Activated B cell treated with CpG ODN at 0.5 μM for 24 hours (primary cell): ENCODE results near the gene AP2A1. TPM values are rescaled to one million over a fixed set of nuclear protein-coding genes. Genes with fewer than 3 reads are reported as not detected.

ENCODE experiments used
- ATAC-seq: fragments of 200-7000 bp; cut with Tn5 transposase; one replicate; pipeline ENCODE4 v1.10.0; 2021; ENCODE audit warnings: low read depth, mild to moderate bottlenecking, moderate library complexity
- CTCF ChIA-PET: fragments of 350-600 bp; sonication (Branson Sonifier 250); formaldehyde crosslinking; loops from one replicate; lab custom pipeline; 2021; ENCODE audit warnings: antibody characterized with exemption; lab: Charles Lee
- POLR2A ChIA-PET: fragments of 350-600 bp; sonication (Branson Sonifier 250); formaldehyde crosslinking; loops from one replicate; lab custom pipeline; 2021; ENCODE audit warnings: antibody characterized with exemption; lab: Charles Lee
- DNase-seq: peaks from one replicate; pipeline ENCODE4 v3.0.0; 2022
- H3K27ac Mint-ChIP-seq: one replicate; pipeline ENCODE4 v1.8.0; 2020; ENCODE audit warnings: mixed read lengths
- H3K27me3 Mint-ChIP-seq: one replicate; pipeline ENCODE4 v1.8.0; 2021; ENCODE audit warnings: mixed read lengths
- H3K36me3 Mint-ChIP-seq: one replicate; pipeline ENCODE4 v1.8.0; 2021; ENCODE audit warnings: low read depth, mixed read lengths
- H3K4me1 Mint-ChIP-seq: one replicate; pipeline ENCODE4 v1.8.0; 2021; ENCODE audit warnings: mixed read lengths
- H3K4me3 Mint-ChIP-seq: one replicate; pipeline ENCODE4 v1.8.0; 2020; ENCODE audit warnings: mild to moderate bottlenecking, mixed read lengths
- H3K9me3 Mint-ChIP-seq: one replicate; pipeline ENCODE4 v1.8.0; 2020; ENCODE audit warnings: mixed read lengths
- CTCF ChIP-seq: fragments of 200-600 bp; IDR thresholded peaks from one replicate; pipeline ENCODE4 v1.8.0; 2022; ENCODE audit warnings: antibody characterized with exemption, mild to moderate bottlenecking
- intact Hi-C: fragments of 100-400 bp; cut with micrococcal nuclease; formaldehyde crosslinking; loops from one replicate; pipeline ENCODE4 v1.15.1; 2024
- total RNA-seq: library from RNA; stranded (reverse); gene quantifications from 2 replicates; pipeline ENCODE4 v1.2.3, GENCODE V29; 2022

AP2A1 gene
- total RNA-seq, 1 donor from 2014 or later: 60.6 TPM

DNA sequence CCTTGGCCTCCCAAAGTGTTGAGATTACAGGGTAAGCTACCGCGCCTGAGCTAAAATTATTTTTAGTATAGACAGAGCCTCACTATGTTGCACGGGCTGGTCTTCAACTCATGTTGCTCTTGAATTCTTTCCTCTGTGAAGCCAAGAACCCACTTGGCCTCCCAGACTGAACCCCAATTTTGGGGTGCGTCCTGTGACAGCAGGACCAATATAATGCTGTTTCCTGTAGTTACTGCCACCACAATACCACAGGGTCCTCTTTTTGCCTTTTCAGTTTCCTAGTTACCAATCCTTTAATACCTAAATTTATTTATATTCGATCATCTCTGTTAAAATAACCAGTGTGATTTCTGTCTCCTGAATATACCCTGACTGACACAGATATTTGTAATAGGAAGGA, 36.6 kb upstream of the AP2A1 start:
- DNase-seq (no peak), ATAC-seq (no peak)
- H3K9me3 Mint-ChIP-seq: no peaks in the 10 kb centered on the region
- ChIA-PET CTCF (interaction anchor here (1.0 kb wide), 1 partner anchor 13 kb away, joined by 3 read pairs; no protein-coding TSS in a partner anchor), POLR2A (no interaction called here)
- no peak overlapping the region for H3K27ac Mint-ChIP-seq
- no peak overlapping the region for H3K4me3 Mint-ChIP-seq
- intact Hi-C loops: no loop called here
- H3K27me3 Mint-ChIP-seq: peaks cover 2% of the 10 kb centered on the region
- H3K4me1 Mint-ChIP-seq: no peaks in the 10 kb centered on the region
- H3K36me3 Mint-ChIP-seq: no peaks in the 10 kb centered on the region
- no peak for TF ChIP-seq CTCF

DNA sequence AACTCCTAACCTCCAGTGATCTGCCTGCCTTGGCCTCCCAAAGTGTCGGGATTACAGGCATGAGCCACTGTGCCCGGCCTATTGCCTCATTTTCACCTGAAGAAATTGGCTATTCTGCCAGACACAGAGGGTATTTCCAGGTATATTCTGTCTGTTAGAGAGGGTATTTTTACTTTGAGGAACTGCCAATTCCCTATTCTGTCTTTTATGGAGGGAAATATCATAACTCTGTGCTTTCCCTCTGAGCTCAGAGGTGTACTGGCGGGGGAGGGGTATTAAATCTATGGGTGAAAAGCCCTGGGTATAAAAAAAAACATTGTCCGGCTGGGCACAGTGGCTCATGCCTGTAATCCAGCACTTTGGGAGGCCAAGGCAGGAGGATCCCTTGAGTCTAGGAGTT, 28.5 kb upstream of the AP2A1 start:
- no peak for TF ChIP-seq CTCF
- H3K27me3 Mint-ChIP-seq: no peaks in the 10 kb centered on the region
- CTCF ChIA-PET: no interaction called here
- POLR2A ChIA-PET: no interaction called here
- no peaks in the 10 kb centered on the region for H3K9me3 Mint-ChIP-seq
- no peak overlapping the region for H3K27ac Mint-ChIP-seq
- H3K36me3 Mint-ChIP-seq: no peaks in the 10 kb centered on the region
- DNase-seq: no peak
- no peaks in the 10 kb centered on the region for H3K4me1 Mint-ChIP-seq
- intact Hi-C loops: no loop called here
- ATAC-seq: no peak
- H3K4me3 Mint-ChIP-seq: no peak overlapping the region

DNA sequence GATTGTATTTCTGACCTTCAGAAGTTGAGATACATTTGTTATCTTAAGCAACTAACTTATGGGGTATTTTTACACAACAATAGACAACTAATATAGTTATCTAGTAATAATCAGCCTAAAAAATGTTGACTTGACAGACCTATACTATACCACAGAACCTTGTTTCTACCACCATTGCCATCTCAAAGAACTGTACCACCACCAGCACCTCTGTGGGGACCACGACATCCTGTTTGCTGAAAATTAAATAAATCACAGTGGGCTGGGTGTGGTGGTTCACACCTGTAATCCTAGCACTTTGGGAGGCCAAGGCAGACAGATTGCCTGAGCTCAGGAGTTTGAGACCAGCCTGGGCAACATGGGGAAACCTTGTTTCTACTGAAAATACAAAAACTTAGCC, 27.7 kb upstream of the AP2A1 start:
- Mint-ChIP-seq H3K4me1 (no peaks in the 10 kb centered on the region), H3K36me3 (no peaks in the 10 kb centered on the region), H3K27ac (no peak overlapping the region), H3K27me3 (no peaks in the 10 kb centered on the region), H3K4me3 (no peak overlapping the region), H3K9me3 (no peaks in the 10 kb centered on the region)
- ATAC-seq: no peak
- CTCF ChIA-PET: no interaction called here
- no peak for TF ChIP-seq CTCF
- POLR2A ChIA-PET: no interaction called here
- no peak for DNase-seq
- intact Hi-C loops: no loop called here

DNA sequence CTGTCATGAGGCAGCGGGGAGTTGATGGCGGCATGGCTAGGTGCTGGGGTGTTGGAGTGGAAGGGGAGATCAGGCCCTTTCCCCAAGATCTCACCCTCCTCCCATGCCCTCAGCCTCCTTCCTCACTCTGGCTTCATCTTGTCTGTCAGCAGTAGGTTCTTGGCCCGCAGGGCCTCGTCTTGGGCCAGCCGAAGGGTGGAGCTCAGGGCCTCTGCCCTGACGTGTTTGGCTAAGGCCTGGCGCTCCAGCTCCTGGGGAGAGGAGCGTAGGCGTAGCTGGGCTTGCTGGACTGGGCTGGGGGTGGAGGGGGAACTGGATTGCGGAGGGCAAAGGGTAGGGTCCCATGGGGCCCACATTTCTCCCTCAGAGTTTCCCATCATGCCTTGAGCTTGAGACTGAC, 26.9 kb upstream of the AP2A1 start:
- ChIA-PET POLR2A (no interaction called here), CTCF (interaction anchor here (0.5 kb wide), 1 partner anchor 22 kb away, joined by 3 read pairs; no protein-coding TSS in a partner anchor)
- no peaks in the 10 kb centered on the region for H3K4me1 Mint-ChIP-seq
- no peaks in the 10 kb centered on the region for H3K9me3 Mint-ChIP-seq
- no peaks in the 10 kb centered on the region for H3K36me3 Mint-ChIP-seq
- no peak for TF ChIP-seq CTCF
- no peak overlapping the region for H3K27ac Mint-ChIP-seq
- intact Hi-C loops: no loop called here
- H3K4me3 Mint-ChIP-seq: no peak overlapping the region
- no peak for ATAC-seq
- H3K27me3 Mint-ChIP-seq: no peaks in the 10 kb centered on the region
- no peak for DNase-seq

- DNase-seq: no peak
- no peaks in the 10 kb centered on the region for H3K36me3 Mint-ChIP-seq
- H3K27ac Mint-ChIP-seq: no peak overlapping the region
- H3K4me1 Mint-ChIP-seq: no peaks in the 10 kb centered on the region
- ATAC-seq: no peak
- TF ChIP-seq CTCF: no peak
- H3K27me3 Mint-ChIP-seq: no peaks in the 10 kb centered on the region
- intact Hi-C loops: no loop called here
- no peak overlapping the region for H3K4me3 Mint-ChIP-seq
- ChIA-PET CTCF (no interaction called here), POLR2A (no interaction called here)
- H3K9me3 Mint-ChIP-seq: no peaks in the 10 kb centered on the region
These were observed 25.5 kb upstream of the AP2A1 start for GRCh38 chr19:49741210-49741844.
